Stimulated activated naive CD8-positive, alpha-beta T cell treated with anti-CD3 and anti-CD28 coated beads, Interleukin-15, Interleukin-2, amounts not matched to agents 100 U/mL and 50 U/mL, for 24 hours (primary cell): ENCODE results near the gene ISG15.

Experiments used
- ATAC-seq: fragments of 150-1000 bp; cut with Tn5 transposase; one replicate; pipeline ENCODE4 v1.10.0; 2021
- DNase-seq: peaks from one replicate; pipeline ENCODE4 v3.0.0; 2021

Gene ISG15

DNA sequence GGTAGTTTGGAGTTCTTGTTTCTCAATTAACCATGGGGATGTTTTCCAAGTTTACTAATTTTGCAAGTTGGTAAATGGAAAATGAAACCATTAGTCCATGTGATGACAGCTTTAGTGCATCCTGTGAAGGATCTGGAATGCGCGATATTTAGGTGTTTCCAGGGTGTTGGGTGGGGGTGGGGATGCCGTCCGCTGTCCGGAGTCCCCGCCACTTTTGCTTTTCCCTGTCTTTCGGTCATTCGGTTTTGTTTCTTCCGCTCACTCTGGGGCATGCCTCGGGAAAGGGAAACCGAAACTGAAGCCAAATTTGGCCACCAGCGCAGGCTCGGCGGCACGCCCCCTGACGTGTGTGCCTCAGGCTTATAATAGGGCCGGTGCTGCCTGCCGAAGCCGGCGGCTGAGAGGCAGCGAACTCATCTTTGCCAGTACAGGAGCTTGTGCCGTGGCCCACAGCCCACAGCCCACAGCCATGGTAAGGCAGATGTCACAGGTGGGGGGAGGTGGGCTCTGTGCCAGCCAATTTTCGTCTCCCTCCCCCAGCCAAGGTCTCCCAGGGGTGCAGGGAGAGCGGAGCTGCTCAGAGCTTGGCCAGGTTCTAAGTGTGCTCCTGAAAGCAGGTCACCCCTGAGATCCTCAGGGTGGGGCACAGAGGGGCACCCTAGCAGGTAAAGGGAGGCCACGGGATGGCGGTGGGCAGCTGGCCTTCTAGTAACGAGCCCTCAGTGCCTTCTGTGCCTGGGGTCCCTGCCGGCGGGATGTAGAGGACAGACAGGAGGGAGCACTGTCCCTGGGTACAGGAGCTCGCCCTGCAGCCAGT, at the start of gene ISG15:
TSS of gene ISG15 (plus strand) at position 393 of the 817 bp plus-strand sequence. CDS start at position 470, 77 bp downstream.
- ATAC-seq (peak; percentile 95), DNase-seq (peak; percentile 90)

DNA sequence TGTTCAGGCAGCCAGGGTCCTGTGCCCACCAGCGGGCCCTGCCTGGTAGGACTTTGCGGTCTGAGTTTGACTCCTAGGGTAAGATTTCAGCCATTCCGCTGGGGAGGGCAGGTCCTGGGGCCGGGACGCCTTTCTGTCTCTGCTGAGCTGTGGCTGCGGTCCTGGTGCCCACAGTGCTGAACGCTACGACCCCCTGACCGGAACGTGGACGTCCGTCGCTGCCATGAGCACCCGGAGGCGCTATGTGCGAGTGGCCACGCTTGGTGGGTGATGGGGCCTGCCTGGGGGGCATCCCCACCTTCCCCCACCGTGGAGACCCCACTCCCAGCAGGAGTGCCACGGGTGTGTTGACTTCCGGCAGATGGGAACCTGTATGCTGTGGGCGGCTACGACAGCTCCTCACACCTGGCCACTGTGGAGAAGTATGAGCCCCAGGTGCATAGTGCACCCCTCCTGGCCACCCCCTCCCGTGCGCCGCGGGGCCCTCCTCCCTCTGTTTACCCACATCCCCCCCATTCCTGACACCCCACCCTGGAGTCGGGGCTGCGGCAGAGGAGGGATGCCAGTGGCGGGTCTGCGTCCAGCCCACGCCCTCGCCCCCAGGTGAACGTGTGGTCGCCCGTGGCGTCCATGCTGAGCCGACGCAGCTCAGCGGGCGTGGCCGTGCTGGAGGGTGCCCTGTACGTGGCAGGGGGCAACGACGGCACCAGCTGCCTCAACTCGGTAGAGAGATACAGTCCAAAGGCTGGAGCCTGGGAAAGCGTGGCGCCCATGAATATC, 49.4 kb upstream of the ISG15 start:
- DNase-seq: no peak
- no peak for ATAC-seq

- ATAC-seq (no peak), DNase-seq (no peak)
Observed at GRCh38 chr1:964691-965525, 48.4 kb upstream of the ISG15 start.

- ATAC-seq (peak; percentile 1), DNase-seq (no peak)
Observed at GRCh38 chr1:965526-966134, 47.7 kb upstream of the ISG15 start.

DNA sequence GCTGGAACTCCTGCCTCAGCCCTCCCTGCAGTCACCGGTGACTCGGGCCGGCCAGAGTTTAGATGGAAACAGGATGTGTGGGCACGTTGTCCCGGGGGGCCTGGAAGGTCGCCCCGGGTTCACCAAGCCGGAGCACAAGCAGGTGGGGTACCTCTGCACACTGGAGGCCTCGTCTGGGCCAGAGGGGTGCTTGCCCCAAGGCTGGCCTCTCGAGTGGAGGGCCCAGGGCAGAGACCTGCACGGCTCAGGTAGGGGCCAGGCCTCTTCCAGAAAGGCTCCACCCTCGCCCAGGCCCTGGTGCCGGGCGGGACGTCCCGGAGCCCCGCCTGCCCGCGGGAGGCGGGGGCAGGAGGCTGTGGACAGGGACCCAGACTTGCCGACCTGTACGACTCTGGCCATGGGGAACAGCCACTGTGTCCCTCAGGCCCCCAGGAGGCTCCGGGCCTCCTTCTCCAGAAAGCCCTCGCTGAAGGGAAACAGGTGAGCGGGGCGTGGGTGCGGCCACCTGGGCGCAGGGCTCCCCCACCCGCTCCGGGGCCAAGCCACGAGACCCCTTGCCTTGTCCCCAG, 47.1 kb upstream of the ISG15 start, which contains the start of gene PLEKHN1:
TSS of gene PLEKHN1 (plus strand) at position 348 of the 569 bp plus-strand sequence. CDS start at position 398, 50 bp downstream.
- DNase-seq: peak; percentile 58
- ATAC-seq: peak; percentile 62

DNA sequence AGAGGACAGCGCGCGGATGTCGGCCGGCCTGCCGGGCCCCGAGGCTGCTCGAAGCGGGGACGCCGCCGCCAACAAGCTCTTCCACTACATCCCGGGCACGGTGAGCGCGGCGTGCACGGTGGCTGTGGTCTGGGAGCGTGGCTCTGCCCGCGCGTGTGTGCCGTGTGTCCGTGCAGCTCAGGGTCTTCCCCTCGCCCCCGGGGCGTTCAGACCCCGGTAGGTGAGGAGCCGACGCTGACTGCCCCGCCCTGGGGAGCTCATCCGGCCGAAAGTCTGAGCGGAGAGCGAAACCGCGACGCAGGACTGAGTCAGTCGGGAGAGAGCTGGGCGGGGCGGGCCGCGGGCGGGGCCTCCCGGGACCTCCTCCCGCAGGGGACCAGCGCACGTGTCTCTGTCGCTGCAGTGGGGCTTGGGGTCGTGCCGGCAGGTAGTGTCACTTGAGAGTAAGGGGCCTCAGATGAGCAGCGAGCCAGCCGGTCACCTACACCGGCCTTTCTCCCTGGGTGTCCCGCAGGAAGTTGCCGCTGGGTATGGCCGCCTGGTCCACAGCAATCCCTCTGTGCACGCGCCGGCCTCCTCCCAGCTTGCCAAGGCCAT, 46.5 kb upstream of the ISG15 start:
- peak; percentile 91 for DNase-seq
- ATAC-seq: peak; percentile 83

- DNase-seq (no peak), ATAC-seq (no peak)
Observed at GRCh38 chr1:967466-968343, 45.6 kb upstream of the ISG15 start.

DNA sequence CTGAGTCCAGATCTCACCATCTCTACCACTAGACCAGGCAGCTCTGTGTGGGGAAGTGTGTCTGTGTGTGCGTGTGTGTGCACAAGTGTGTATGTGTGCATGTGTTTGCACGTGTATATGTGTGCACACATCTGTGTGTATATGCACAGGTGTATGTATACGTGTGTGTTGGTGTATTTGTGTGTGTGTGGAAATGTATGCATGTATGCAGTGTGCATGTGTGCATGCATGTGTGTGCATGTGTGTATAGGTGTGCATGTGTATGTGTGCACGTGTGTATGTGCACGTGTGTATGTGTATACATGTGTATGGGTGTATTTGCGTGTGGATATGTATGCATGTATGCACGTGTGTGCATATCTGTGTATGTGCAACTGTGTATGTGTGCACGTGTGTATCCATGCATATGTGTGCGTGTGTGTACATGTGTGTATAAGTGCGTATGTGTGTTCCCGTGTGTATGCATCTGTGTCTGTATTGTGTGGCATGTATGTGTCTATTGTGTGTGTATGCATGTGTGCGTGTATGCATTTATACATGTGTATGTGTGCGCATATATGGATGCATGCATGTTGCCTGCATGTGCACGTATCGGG, 43.9 kb upstream of the ISG15 start:
- DNase-seq (no peak), ATAC-seq (no peak)

- DNase-seq (no peak), ATAC-seq (no peak)
Observed at GRCh38 chr1:970242-970972, 42.9 kb upstream of the ISG15 start.

GRCh38 chr1:970973-971730, 42.1 kb upstream of the ISG15 start:
- ATAC-seq (no peak), DNase-seq (no peak)

DNA sequence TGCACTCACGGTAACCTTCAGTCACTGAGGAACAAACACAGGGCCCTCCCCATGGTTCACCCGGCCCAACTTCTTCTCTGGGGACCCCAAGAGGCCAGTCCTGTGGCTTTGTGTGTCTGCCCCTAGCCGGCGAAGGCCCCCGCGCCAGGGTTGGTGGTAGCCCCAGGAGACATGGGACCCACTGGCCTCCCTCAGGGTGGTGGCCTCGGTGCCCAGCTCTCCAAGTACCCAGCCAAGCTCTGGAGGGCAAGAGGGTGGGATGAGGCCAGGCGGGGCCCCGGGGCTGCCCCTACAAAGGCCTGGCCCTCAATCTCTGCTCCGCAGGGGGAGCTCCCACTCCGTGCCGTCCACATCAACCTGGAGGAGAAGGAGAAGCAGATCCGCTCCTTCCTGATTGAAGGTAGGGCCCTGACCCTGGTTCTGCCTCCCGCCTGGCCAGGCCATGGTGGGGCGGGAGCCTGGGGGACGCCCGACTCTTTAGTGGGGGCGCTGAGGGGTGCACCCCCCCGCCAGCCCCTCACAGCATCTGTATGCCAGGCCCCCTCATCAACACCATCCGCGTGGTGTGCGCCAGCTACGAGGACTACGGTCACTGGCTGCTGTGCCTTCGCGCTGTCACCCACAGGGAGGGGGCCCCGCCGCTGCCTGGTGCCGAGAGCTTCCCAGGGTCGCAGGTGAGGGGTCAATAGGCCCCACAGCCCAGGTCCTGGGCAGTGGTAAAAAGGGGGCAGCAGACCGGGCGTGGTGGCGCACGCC, 41.4 kb upstream of the ISG15 start:
- no peak for ATAC-seq
- DNase-seq: no peak

- DNase-seq: no peak
- ATAC-seq: no peak
Observed at GRCh38 chr1:972726-973458, 40.4 kb upstream of the ISG15 start.

DNA sequence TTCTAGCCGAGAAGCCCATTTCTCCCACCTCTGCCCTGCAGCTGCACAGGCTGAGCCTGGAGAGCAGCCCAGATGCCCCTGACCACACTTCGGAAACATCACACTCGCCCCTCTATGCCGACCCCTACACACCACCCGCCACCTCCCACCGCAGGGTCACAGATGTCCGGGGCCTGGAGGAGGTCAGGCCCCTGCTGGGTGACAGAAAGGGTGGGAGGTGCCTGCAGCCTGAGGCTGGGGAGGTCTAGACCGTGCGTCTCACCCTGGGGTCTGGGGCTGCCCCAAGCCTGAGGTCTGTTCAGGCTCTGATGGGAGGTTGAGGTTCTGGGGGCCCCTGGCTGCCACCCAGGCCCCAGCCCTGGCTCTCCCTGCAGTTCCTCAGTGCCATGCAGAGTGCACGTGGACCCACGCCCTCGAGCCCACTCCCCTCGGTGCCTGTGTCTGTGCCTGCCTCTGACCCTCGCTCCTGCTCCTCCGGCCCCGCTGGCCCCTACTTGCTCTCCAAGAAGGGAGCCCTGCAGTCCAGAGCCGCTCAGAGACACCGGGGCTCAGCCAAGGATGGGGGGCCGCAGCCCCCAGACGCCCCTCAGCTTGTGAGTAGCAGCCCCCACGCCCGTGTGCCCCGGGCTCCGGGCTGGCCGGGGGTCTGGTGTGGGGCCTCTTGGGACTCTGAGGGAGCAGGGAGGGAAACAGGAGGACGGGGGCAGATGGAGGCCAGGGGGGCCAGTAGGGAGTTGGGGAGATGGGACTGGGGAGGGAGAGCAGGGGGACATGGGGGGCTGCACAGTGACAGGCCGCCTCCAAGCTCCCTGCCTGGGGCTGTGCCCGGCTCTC, 39.6 kb upstream of the ISG15 start:
- DNase-seq (no peak), ATAC-seq (no peak)

DNA sequence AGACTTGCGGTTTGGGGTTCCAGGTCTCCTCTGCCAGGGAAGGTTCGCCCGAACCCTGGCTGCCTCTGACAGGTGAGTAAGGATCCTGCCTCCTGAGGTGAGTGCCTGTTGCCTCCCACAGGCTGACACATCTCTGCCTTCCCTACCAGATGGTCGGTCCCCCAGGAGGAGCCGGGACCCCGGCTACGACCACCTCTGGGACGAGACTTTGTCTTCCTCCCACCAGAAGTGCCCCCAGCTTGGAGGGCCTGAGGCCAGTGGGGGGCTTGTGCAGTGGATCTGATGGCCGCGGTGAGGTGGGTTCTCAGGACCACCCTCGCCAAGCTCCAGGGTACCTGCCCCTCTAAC, 39.0 kb upstream of the ISG15 start:
- ATAC-seq (no peak), DNase-seq (no peak)

DNA sequence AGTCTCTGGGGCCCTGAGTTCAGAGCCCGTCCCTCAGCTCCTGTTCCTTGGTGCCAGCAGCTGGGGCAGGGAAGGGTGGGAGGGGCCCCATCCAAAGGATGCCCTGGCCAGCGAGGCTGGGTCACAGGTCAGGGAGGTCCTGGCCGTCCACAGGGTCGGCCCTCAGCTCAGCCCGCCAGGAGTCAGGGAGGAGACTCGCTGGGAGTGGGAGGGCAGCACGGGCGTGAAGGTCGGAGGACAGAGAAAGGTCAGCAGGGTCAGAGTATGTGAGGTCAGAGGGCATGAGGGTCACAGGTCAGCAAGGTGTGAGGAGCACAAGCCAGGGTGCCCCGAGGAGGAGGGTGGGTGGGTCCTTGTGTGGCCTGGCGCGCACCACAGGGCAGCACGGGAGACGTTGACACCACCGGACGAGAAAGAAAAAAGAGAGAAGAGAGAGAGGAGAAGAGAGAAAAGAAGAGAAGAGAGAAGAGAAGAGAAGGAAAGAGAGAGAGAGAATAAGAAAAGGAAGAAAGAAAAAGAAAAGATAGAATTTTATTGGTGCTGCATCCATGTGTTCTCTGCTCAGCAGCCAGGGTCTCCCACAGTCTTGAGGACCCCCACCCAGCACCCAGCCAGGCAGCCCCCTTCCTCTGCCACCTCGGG, 38.5 kb upstream of the ISG15 start:
- DNase-seq (no peak), ATAC-seq (no peak)
